WTC11 (cell line): ENCODE measurements around the gene CACNA1B. TPM values are rescaled to one million over a fixed set of nuclear protein-coding genes. Genes with fewer than 3 reads are reported as not detected.
"Not testable (repeated sequence)": the region's sequence is repeated elsewhere in the genome, so short reads cannot be mapped to it uniquely, and the experiment has no call there.

ENCODE experiments used
- ATAC-seq: fragments of 200-7000 bp; cut with Tn5 transposase; 2 replicates; pipeline ENCODE4 v1.10.0; 2021; ENCODE audit warnings: mild to moderate bottlenecking, moderate library complexity
- Bru-seq: library from RNA; stranded (reverse); fragments of 400-500 nt; gene quantifications from one replicate; lab custom pipeline; 2021; lab: Mats Ljungman, UMichigan
- CTCF ChIA-PET: fragments of 300-600 bp; sonication (Branson Sonifier 250); formaldehyde crosslinking; loops from one replicate; lab custom pipeline; 2021; ENCODE audit warnings: antibody characterized with exemption; lab: Charles Lee
- POLR2A ChIA-PET: fragments of 350-600 bp; sonication (Branson Sonifier 250); formaldehyde crosslinking; loops from one replicate; lab custom pipeline; 2021; ENCODE audit warnings: antibody characterized with exemption; lab: Charles Lee
- DNase-seq: peaks from one replicate; pipeline ENCODE4 v3.0.0; 2021; ENCODE audit warnings: low spot score
- H3K27ac Mint-ChIP-seq: 2 replicates; pipeline ENCODE4 v1.8.0; 2021; ENCODE audit warnings: mixed read lengths
- H3K27me3 Mint-ChIP-seq: 2 replicates; pipeline ENCODE4 v1.8.0; 2021; ENCODE audit warnings: low read depth, mild to moderate bottlenecking, moderate library complexity, mixed read lengths
- H3K36me3 Mint-ChIP-seq: 2 replicates; pipeline ENCODE4 v1.8.0; 2021; ENCODE audit warnings: mixed read lengths
- H3K4me1 Mint-ChIP-seq: 2 replicates; pipeline ENCODE4 v1.8.0; 2022; ENCODE audit warnings: mixed read lengths
- H3K4me3 Mint-ChIP-seq: 2 replicates; pipeline ENCODE4 v1.8.0; 2021; ENCODE audit warnings: mild to moderate bottlenecking, moderate library complexity, mixed read lengths
- H3K9me3 Mint-ChIP-seq: 2 replicates; pipeline ENCODE4 v1.8.0; 2021; ENCODE audit warnings: mixed read lengths
- CREM ChIP-seq: sonication (generic); formaldehyde crosslinking; IDR thresholded peaks from 2 replicates; pipeline ENCODE4 v1.8.1; 2022; ENCODE audit warnings: mild to moderate bottlenecking, missing genetic modification reagents, moderate library complexity
- ELF4 ChIP-seq: sonication (generic); formaldehyde crosslinking; IDR thresholded peaks from 2 replicates; pipeline ENCODE4 v1.8.1; 2022; ENCODE audit warnings: low read depth, mild to moderate bottlenecking, moderate library complexity, missing genetic modification reagents
- FOXK1 ChIP-seq: sonication (generic); formaldehyde crosslinking; IDR thresholded peaks from 2 replicates; pipeline ENCODE4 v1.8.0; 2022; ENCODE audit warnings: mild to moderate bottlenecking, moderate library complexity, missing genetic modification reagents
- GABPB1 ChIP-seq: sonication (generic); formaldehyde crosslinking; IDR thresholded peaks from 2 replicates; pipeline ENCODE4 v1.8.1; 2023; ENCODE audit warnings: mild to moderate bottlenecking, missing genetic modification reagents
- GRHL2 ChIP-seq: fragments of 250-450 bp; sonication (Bioruptor Pico); IDR thresholded peaks from 2 replicates; pipeline ENCODE4 v1.8.0; 2022; ENCODE audit warnings: mild to moderate bottlenecking, moderate library complexity; ENCODE audit not compliant: insufficient replicate concordance, severe bottlenecking
- MYBL2 ChIP-seq: sonication (generic); formaldehyde crosslinking; IDR thresholded peaks from 2 replicates; pipeline ENCODE4 v1.8.1; 2023; ENCODE audit warnings: mild to moderate bottlenecking, moderate library complexity, missing genetic modification reagents
- NFYB ChIP-seq: sonication (generic); formaldehyde crosslinking; conservative IDR thresholded peaks from 2 replicates; pipeline ENCODE4 v1.8.0; 2022; ENCODE audit warnings: low read depth, missing genetic modification reagents
- NR1H2 ChIP-seq: sonication (generic); formaldehyde crosslinking; IDR thresholded peaks from 2 replicates; pipeline ENCODE4 v1.9.0; 2021; ENCODE audit warnings: mild to moderate bottlenecking, moderate library complexity, missing genetic modification reagents
- NR2C2 ChIP-seq: sonication (generic); formaldehyde crosslinking; IDR thresholded peaks from 2 replicates; pipeline ENCODE4 v1.8.0; 2022; ENCODE audit warnings: mild to moderate bottlenecking, missing genetic modification reagents
- OVOL2 ChIP-seq: fragments of 250-450 bp; sonication (Bioruptor Pico); IDR thresholded peaks from 2 replicates; pipeline ENCODE4 v1.9.0; 2021; ENCODE audit warnings: mild to moderate bottlenecking, borderline replicate concordance
- SMAD4 ChIP-seq: sonication (generic); formaldehyde crosslinking; IDR thresholded peaks from 2 replicates; pipeline ENCODE4 v1.8.0; 2022; ENCODE audit warnings: mild to moderate bottlenecking, missing genetic modification reagents
- SP1 ChIP-seq: sonication (generic); formaldehyde crosslinking; conservative IDR thresholded peaks from 2 replicates; pipeline ENCODE4 v1.8.1; 2022; ENCODE audit warnings: missing genetic modification reagents
- ZBTB21 ChIP-seq: sonication (generic); formaldehyde crosslinking; IDR thresholded peaks from 2 replicates; pipeline ENCODE4 v1.8.1; 2023; ENCODE audit warnings: mild to moderate bottlenecking, missing genetic modification reagents, borderline replicate concordance
- ZNF219 ChIP-seq: sonication (generic); formaldehyde crosslinking; IDR thresholded peaks from 2 replicates; pipeline ENCODE4 v1.8.0; 2023; ENCODE audit warnings: missing genetic modification reagents, mild to moderate bottlenecking, borderline replicate concordance
- ZNF396 ChIP-seq: fragments of 250-450 bp; sonication (Bioruptor Pico); IDR thresholded peaks from 2 replicates; pipeline ENCODE4 v1.8.0; 2021; ENCODE audit warnings: mild to moderate bottlenecking, moderate library complexity, borderline replicate concordance
- long read RNA-seq, 3 experiments: library from RNA in 1 of 3; library from capped mRNA in 1 of 3; library from polyadenylated mRNA in 1 of 3; unstranded in 2 of 3; stranded (forward) in 1 of 3; transcript quantifications; one replicate each; pipeline ENCODE4 v2.0.0, GENCODE V29; 2021
- total RNA-seq: library from RNA; stranded (reverse); gene quantifications from 3 replicates; pipeline ENCODE4 v1.2.3, GENCODE V29; 2021
- TF ChIP-seq, protein P1 (sequence below): sonication (generic); formaldehyde crosslinking; IDR thresholded peaks from 2 replicates; pipeline ENCODE4 v1.8.0; 2022; ENCODE audit warnings: mild to moderate bottlenecking, missing genetic modification reagents
- TF ChIP-seq, protein P2 (sequence below): sonication (generic); formaldehyde crosslinking; IDR thresholded peaks from 2 replicates; pipeline ENCODE4 v1.8.1; 2023; ENCODE audit warnings: mild to moderate bottlenecking, missing genetic modification reagents, moderate library complexity
- TF ChIP-seq, protein P3 (sequence below): sonication (generic); formaldehyde crosslinking; IDR thresholded peaks from 2 replicates; pipeline ENCODE4 v1.8.0; 2022; ENCODE audit warnings: mild to moderate bottlenecking, missing genetic modification reagents
- TF ChIP-seq, protein P4 (sequence below): sonication (generic); formaldehyde crosslinking; IDR thresholded peaks from 2 replicates; pipeline ENCODE4 v1.8.0; 2022; ENCODE audit warnings: mild to moderate bottlenecking, missing genetic modification reagents
- TF ChIP-seq, protein P5 (sequence below): sonication (generic); formaldehyde crosslinking; IDR thresholded peaks from 2 replicates; pipeline ENCODE4 v1.8.1; 2022; ENCODE audit warnings: mild to moderate bottlenecking, moderate library complexity, missing genetic modification reagents
- TF ChIP-seq, protein P6 (sequence below): sonication (generic); formaldehyde crosslinking; IDR thresholded peaks from 2 replicates; pipeline ENCODE4 v1.8.1; 2023; ENCODE audit warnings: mild to moderate bottlenecking, missing genetic modification reagents, moderate library complexity

Gene CACNA1B
- total RNA-seq (8.4 to 11.5 TPM (median 10.9 TPM) in 3 replicates), Bru-seq, nascent RNA (percentile 55 among the genes with signal in this experiment)
- long read RNA-seq, experiment 1, partial matches to known transcripts, result 14 of 35 reads
- long read RNA-seq, experiment 1, other reads (novel, unspliced or antisense), result 21 of 35 reads
- long read RNA-seq, experiment 2, partial matches to known transcripts, result 4 of 12 reads
- long read RNA-seq, experiment 2, other reads (novel, unspliced or antisense), result 8 of 12 reads
- long read RNA-seq, experiment 3, result 0 reads

DNA sequence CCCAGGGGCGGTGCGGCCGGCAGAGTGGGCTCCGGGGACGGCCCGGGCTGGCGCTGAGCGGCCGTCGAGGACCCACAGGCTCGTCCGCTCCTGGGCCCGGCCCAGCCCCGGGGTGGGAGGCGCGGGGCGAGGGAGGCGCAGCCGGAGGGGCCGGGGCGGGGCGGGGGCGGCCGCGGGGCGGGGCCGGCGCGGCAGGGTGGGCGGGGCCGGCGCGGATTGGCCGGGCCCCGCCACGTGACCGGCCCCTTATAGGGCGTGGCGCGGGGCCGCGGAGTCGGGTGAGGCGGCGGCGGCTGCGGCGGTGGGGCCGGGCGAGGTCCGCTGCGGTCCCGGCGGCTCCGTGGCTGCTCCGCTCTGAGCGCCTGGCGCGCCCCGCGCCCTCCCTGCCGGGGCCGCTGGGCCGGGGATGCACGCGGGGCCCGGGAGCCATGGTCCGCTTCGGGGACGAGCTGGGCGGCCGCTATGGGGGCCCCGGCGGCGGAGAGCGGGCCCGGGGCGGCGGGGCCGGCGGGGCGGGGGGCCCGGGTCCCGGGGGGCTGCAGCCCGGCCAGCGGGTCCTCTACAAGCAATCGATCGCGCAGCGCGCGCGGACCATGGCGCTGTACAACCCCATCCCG lies at the start of gene CACNA1B:
TSS of gene CACNA1B (plus strand) at position 277 of the 617 bp plus-strand sequence. CDS start at position 429, 152 bp downstream.
- peak; percentile 53 for DNase-seq
- not testable (repeated sequence) for H3K36me3 Mint-ChIP-seq
- TF ChIP-seq NFYB, result 0 out of 2 replicates have a peak, but pooled peaks have one; percentile 13
- TF ChIP-seq, protein P1, sequence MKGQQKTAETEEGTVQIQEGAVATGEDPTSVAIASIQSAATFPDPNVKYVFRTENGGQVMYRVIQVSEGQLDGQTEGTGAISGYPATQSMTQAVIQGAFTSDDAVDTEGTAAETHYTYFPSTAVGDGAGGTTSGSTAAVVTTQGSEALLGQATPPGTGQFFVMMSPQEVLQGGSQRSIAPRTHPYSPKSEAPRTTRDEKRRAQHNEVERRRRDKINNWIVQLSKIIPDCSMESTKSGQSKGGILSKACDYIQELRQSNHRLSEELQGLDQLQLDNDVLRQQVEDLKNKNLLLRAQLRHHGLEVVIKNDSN (CRISPR knock-in tag), result 0 out of 2 replicates have a peak, but pooled peaks have one; percentile 44
- TF ChIP-seq, protein P2, sequence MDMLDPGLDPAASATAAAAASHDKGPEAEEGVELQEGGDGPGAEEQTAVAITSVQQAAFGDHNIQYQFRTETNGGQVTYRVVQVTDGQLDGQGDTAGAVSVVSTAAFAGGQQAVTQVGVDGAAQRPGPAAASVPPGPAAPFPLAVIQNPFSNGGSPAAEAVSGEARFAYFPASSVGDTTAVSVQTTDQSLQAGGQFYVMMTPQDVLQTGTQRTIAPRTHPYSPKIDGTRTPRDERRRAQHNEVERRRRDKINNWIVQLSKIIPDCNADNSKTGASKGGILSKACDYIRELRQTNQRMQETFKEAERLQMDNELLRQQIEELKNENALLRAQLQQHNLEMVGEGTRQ (CRISPR knock-in tag), result peak; percentile 91

DNA sequence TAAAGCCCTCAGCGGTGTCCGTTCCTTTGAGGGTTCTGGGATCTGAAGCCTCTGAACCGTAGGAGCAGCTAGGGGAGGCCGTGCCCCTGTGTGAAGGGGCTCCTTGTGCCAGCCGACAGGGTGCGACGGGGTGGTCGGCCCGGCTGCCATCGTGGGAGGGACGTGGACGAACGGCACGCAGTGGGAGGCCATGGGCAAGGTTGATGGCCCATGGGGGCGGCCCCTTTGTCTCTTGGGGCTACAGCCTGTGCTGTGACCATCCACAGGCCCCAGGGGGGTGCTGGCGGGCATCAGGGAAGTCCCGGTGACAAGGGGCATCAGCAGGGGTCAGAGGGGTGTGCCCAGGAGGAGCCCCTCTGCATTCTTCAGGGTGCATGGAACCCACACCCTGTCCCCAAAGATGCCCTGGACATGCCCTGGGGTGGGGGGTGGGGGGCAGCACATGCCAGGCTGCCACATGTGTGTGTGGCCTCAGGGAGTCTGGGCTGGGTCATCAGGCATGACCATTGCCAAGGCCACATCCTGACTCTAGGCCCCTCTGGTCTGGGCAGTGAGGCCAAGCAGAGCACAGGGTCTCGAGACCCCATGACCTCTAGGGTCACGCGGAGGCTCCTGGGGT lies 49.6 kb upstream of the CACNA1B start:
- Mint-ChIP-seq H3K27ac (no peak overlapping the region), H3K9me3 (peaks cover 17% of the 10 kb centered on the region), H3K4me1 (no peaks in the 10 kb centered on the region), H3K4me3 (no peak overlapping the region), H3K27me3 (no peaks in the 10 kb centered on the region), H3K36me3 (peaks cover 63% of the 10 kb centered on the region)
- TF ChIP-seq GABPB1 (no peak), ELF4 (CRISPR knock-in tag) (no peak), ZBTB21 (no peak)
- TF ChIP-seq, protein P2 (CRISPR knock-in tag), result no peak
- ChIA-PET POLR2A (no interaction called here), CTCF (no interaction called here)
- ATAC-seq, result no peak
- no peak for DNase-seq

More for the DNA sequence above, at the start of gene CACNA1B:
- H3K27ac Mint-ChIP-seq, H3K9me3 Mint-ChIP-seq, POLR2A ChIA-PET, H3K4me1 Mint-ChIP-seq, CTCF ChIA-PET: not testable (repeated sequence)
- peaks cover 32% of the 10 kb centered on the region for H3K27me3 Mint-ChIP-seq
- peak; percentile 60 for ATAC-seq
- H3K4me3 Mint-ChIP-seq, result peak within 1 kb of the TSS; percentile 16; the same call in 1 of the 2 replicates

DNA sequence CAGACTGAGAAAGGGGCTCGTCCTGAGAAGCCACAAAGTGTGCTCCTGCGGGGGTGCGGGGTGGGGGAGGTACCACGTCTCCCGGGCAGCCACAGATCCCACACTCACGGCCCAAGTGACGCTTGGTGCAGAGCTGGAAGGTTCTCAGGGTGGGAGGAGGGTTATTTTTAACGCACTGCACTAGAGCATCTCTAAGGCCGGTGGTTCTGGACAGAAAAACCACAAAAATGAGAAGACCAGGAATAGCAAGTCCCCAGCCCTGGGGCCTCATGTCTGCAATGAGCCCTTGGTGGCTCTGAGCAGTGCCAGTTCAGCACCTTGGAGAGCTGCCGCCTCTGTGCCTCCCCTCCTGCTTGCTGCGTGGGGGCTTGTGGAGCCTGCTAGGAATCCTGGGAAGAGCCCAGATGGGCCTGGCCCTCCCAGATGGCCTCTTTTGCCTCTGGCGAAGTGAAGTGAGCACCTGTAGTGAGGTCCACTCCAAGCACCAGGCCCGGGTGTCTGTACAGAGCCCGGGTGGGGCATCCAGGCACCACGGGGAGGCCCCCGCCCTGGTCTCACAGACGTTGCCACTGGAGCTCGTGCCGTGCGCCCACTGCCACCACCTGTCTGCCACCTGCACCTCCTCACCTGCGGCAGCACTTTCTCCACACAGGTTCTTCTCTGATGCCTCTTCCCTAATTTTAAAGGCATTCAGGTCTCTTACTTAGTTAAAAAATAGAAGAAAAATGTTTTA lies 48.9 kb upstream of the CACNA1B start:
- peaks cover 62% of the 10 kb centered on the region for H3K36me3 Mint-ChIP-seq
- H3K4me3 Mint-ChIP-seq, result no peak overlapping the region
- ATAC-seq (peak; percentile 82), DNase-seq (peak; percentile 77)
- no peaks in the 10 kb centered on the region for H3K4me1 Mint-ChIP-seq
- CTCF ChIA-PET, result no interaction called here
- POLR2A ChIA-PET, result no interaction called here
- no peaks in the 10 kb centered on the region for H3K27me3 Mint-ChIP-seq
- H3K9me3 Mint-ChIP-seq, result peaks cover 17% of the 10 kb centered on the region
- H3K27ac Mint-ChIP-seq, result no peak overlapping the region
- TF ChIP-seq SP1 (no peak), SMAD4 (peak; percentile 59; the same call in 1 of the 2 replicates), OVOL2 (CRISPR knock-in tag) (no peak), ZNF396 (CRISPR knock-in tag) (no peak), ZNF219 (CRISPR knock-in tag) (peak; percentile 81; the same call in 1 of the 2 replicates), NR1H2 (CRISPR knock-in tag) (no peak), GRHL2 (CRISPR knock-in tag) (no peak), CREM (CRISPR knock-in tag) (no peak), MYBL2 (CRISPR knock-in tag) (no peak), NR2C2 (no peak), ZBTB21 (peak; percentile 46; the same call in 1 of the 2 replicates), FOXK1 (no peak; the same call in 1 of the 2 replicates)
- TF ChIP-seq, protein P3, sequence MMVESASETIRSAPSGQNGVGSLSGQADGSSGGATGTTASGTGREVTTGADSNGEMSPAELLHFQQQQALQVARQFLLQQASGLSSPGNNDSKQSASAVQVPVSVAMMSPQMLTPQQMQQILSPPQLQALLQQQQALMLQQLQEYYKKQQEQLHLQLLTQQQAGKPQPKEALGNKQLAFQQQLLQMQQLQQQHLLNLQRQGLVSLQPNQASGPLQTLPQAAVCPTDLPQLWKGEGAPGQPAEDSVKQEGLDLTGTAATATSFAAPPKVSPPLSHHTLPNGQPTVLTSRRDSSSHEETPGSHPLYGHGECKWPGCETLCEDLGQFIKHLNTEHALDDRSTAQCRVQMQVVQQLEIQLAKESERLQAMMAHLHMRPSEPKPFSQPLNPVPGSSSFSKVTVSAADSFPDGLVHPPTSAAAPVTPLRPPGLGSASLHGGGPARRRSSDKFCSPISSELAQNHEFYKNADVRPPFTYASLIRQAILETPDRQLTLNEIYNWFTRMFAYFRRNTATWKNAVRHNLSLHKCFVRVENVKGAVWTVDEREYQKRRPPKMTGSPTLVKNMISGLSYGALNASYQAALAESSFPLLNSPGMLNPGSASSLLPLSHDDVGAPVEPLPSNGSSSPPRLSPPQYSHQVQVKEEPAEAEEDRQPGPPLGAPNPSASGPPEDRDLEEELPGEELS (CRISPR knock-in tag), result no peak
- TF ChIP-seq, protein P4, sequence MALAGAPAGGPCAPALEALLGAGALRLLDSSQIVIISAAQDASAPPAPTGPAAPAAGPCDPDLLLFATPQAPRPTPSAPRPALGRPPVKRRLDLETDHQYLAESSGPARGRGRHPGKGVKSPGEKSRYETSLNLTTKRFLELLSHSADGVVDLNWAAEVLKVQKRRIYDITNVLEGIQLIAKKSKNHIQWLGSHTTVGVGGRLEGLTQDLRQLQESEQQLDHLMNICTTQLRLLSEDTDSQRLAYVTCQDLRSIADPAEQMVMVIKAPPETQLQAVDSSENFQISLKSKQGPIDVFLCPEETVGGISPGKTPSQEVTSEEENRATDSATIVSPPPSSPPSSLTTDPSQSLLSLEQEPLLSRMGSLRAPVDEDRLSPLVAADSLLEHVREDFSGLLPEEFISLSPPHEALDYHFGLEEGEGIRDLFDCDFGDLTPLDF (CRISPR knock-in tag), result 0 out of 2 replicates have a peak, but pooled peaks have one; percentile 63
- TF ChIP-seq, protein P5, sequence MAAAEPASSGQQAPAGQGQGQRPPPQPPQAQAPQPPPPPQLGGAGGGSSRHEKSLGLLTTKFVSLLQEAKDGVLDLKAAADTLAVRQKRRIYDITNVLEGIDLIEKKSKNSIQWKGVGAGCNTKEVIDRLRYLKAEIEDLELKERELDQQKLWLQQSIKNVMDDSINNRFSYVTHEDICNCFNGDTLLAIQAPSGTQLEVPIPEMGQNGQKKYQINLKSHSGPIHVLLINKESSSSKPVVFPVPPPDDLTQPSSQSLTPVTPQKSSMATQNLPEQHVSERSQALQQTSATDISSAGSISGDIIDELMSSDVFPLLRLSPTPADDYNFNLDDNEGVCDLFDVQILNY (CRISPR knock-in tag), result no peak
- TF ChIP-seq, protein P6, sequence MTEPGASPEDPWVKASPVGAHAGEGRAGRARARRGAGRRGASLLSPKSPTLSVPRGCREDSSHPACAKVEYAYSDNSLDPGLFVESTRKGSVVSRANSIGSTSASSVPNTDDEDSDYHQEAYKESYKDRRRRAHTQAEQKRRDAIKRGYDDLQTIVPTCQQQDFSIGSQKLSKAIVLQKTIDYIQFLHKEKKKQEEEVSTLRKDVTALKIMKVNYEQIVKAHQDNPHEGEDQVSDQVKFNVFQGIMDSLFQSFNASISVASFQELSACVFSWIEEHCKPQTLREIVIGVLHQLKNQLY (CRISPR knock-in tag), result no peak
